ENCODE data around the gene TENT5C. TPM values are rescaled to one million over a fixed set of nuclear protein-coding genes. Genes with fewer than 3 reads are reported as not detected.

The TENT5C gene
- total RNA-seq, 1 donor from 2014 or later: 16.7 TPM

DNA sequence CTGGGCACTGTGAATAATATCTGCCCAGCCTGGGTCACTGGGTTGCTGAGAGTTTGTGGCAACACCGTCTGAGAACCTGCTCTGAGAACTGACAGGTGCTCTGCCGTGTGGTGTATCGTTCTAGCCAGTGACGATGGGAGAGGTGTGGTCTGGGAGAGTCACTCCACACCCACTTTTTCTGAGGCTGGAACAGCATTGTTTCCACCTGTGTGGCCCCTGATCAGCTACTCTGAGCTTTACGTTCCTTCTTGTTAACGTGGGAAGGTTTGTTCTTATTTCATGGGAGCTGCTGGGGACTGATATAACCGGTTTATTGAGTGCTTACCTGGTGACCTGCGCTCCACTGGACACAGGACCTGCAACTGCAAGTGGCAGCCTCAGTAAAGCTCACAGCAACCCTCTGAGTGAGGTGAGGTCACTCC, 34.8 kb upstream of the TENT5C start:
- no peak for DNase-seq
- ATAC-seq: no peak
- intact Hi-C loops (cut with micrococcal nuclease): no loop called here

DNA sequence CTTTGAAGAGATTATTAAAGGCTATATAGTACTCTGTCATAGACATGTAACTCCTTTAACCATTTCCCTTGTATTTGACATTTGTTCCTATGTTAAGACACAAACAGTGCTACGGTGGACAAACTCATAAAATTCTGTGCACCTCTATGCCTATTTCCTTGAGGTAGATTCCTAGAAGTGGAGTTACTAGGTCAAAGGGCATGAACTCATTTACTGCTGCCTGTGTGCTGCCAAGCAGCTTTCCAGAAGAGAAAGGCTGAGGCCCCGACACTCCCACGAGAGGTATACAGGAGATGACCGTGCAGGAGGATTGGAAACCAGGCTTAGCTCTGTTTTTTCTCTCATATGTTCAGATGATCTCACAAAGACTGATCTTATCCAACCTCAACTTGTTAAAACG, 34.4 kb upstream of the TENT5C start:
- DNase-seq (no peak), ATAC-seq (no peak)
- intact Hi-C loops (cut with micrococcal nuclease): no loop called here

DNA sequence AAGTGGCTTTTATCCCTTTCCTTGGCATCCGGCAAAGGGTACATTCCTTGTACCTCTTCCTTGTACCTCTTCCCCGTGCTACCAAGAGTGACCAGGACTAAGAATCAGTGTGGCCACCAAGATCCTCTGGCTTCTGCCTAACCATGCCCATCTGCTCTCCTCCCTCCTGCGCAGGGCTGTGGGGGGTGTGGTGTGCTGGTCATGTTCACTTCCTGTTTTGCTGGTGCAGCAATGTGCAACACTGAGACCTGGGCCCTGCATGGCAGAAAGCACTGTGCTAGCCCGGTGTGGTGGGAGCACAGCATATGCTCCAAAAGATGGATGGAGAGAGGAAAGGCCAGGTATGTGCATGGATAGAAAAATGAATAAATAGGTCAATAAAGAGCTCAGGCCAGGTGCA, 33.3 kb upstream of the TENT5C start:
- ATAC-seq (no peak), DNase-seq (no peak)
- intact Hi-C loops (cut with micrococcal nuclease): no loop called here

DNA sequence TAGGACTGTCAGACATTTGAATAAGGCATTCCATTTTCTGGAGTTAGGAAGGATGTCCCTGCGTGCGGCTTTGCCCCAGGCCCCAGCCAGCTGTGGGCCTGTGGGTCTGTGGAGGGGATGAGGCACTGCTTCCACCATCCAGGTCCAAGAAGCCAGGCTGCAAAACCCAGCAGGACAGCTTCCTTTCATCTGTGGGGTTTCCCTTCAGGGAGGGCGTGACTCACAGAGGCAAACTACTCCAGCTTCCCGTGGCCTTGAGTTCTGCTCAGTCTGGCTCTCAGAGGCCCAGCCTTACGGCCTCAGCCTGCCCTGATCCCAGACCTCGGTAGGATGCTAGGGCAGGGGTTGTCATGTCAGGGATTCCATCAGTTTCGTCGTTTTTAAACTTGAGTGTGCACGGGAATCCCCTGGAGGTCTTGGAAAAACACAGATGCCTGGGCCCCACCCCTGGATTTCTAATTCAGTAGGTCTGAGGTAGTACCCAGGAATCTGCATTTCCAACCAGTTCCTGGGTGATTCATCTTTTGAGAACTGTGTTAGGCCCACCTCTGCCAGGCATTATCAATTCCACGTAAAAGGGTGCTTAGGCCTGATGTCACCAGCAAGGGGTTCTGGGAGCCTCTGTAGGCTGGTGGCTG, 32.3 kb upstream of the TENT5C start:
- no peak for ATAC-seq
- intact Hi-C loops (cut with micrococcal nuclease): no loop called here
- DNase-seq: no peak

DNA sequence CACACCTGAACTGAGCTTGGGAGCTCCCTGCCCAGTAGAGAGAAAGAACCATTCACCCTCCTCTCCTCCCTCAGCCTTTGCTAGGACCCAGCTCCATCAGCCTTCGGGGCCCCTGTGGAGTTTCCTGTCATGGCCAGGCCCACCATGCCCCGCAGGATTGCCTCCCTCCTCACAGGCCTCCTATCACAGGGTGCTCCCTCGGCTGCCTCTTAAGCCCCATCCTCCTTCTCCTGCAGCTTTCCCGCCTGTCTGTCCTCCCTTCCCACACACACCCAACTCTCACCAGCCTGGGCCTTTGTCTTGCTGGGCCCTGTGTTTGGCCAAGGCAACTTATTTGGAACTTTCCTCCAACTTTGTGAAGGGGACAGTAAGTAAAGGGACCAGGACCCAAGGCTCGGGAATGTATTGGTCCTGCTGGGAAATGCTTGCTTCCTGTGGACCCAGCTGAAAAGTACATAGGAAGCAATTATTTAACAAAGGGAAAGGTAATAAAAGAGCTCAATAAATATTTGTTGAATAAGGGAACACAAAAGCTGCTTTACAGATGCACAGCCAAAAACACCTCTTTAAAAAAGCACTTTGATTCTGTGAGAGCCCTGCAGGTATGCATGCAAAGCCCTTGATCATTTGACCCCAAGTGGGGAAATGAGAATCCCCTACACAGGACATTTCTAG, 31.6 kb upstream of the TENT5C start:
- ATAC-seq: no peak
- DNase-seq: no peak
- intact Hi-C loops (cut with micrococcal nuclease): no loop called here

DNA sequence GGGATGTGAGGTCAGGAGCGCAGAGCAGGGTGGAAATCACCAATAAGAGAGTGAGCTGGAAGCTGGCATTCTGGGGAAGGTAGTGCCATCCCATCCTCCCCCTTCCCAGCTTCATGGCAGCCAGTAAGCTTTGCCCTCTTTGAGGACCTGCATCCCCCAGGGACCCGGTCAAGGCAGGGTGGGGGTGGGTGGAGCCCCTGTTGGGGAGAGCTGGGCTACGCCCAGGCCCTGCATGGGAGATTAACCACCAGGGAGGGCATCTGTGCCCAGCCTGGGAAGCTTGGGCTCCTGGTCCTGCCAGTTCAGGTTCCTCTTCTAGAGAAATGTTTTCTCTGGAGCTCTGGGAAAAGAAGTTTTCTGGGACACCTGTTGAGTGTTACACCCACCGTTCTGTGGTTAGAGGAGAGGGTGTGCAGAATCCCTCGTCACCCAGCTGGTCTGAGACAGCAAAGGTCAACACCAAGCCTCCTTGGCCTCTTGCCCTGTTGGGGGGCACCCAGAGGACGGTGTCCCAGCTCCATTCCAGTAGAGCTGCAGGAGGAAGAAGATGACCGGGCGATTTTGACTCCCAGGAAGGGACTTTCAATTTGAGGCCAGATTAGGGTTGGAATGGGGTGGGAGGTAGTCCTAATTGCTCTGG, 30.1 kb upstream of the TENT5C start:
- intact Hi-C loops (cut with micrococcal nuclease): no loop called here
- DNase-seq (no peak), ATAC-seq (no peak)

DNA sequence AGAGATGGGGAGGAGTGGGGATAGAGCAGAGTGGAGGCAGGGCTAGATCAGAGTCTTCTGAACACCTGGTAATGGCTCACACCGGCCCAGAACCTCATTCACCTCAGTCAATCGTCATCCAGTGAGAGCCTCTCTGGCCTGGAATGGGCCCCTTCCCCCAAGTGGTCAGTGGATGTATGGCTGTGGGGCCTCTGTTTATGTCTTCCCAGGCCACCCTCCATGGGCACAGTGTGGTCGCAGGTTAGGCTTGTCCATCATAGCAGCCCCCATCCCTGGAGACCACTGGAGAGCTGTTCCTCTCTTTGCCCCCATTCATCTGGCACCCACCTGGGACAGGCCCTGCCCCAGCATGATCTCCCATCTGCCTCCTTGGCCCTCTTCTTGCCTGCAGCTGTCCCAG, 29.6 kb upstream of the TENT5C start:
- ATAC-seq: no peak
- no peak for DNase-seq
- intact Hi-C loops (cut with micrococcal nuclease): no loop called here

DNA sequence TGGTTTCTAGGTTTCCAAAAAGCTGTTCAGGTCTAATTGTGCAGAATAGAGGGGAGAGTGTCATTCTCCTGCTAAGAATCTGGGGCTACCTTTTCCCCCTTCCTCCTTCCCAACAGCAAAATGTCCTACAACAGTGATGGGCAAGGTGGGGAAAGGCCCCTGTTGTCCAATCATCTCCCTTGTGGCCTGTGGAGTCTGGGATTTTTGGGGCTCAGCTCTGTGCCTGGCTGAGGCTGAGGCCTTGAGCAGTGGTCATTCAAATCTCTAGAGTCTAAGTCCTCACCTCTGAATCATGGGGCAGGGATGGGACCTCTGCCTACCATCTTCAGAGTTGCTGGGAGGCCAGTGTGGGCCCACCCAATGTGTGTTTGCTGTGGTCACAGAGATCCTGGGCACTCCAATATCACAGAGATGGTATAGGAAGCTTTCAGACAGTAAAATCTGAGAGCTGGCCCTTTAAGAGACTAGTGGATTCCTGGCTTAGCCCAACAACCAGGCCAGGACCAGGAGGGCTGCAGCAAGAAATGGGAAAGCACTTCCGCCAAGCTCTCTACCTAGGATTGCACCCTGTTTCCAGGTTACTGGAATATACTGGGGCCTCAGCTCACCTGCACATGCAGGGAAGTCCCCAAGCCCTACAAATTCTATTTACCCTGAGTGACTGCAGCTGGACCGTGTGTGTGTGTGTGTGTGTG, 28.5 kb upstream of the TENT5C start:
- ATAC-seq (no peak), DNase-seq (no peak)
- intact Hi-C loops (cut with micrococcal nuclease): no loop called here

DNA sequence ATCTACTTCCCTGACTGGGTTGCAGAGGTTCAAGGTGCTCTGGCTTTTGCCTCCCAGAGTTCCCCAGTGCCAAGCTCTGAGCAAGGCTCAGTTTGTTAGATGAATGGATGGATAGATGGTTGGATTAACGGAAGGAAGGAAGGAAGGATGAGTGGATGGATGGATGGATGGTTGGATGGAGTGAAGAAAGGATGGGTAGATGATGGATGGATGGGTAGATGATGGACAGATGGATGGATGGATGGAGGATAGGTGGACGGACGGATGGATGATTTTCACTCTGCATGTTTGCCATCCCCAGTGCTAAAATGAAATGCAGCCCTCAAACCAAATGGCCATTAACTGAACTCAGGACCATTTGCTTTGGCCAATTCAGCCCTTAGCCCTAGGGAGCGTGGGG, 27.4 kb upstream of the TENT5C start:
- ATAC-seq: no peak
- no peak for DNase-seq
- intact Hi-C loops (cut with micrococcal nuclease): no loop called here

DNA sequence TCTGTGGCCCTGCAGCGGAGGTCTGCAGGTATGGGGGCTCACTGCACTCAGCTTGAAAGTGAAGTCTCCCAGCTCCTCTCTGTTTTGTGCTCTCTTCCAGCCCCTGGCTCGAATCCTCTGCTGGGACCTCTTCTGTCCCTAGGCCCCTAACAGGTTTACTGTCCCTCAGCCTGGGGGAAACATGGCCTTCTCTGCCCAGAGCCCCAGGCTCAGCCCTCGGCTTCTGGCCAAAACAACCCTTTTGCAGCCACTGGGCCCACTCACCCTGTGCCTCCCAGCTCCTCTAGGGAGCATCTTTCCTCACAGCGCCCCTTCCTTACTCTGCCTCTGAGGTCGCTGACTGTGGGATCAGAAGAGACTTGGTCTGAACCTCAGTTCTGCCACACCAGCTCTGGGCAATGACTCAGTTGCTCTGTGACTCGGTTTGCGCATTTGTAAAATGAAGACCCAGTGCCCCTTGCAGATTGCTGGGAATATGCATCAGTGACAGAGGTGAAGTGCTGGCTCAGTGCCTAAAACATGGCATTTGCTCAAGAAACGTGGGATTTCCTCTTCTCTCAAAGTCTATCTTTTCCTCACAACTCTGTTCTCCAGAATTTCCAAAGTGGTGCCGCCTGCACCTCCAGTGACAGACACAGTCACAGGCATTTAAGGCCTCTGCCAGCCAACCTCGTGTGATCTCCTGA, 26.5 kb upstream of the TENT5C start:
- intact Hi-C loops (cut with micrococcal nuclease): no loop called here
- DNase-seq (no peak), ATAC-seq (no peak)

DNA sequence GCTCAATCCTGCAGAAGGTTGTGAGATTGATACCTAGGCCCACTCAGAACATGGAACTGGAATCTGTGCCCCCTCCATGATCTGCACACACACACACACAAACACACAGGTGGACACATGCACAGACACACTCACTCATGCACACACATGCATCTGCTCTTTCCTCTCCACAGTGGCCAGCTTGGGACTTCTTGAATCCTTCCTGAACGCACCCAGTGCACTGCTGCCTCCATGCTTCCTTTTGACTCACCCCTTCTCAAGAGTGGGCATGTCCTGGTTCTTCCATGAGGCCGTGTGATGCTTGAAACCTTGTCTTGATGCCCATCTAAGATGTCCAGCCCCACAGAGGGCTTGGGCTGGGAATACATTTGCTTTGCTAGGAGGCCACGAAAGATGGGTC, 25.4 kb upstream of the TENT5C start:
- no peak for DNase-seq
- intact Hi-C loops (cut with micrococcal nuclease): no loop called here
- no peak for ATAC-seq

DNA sequence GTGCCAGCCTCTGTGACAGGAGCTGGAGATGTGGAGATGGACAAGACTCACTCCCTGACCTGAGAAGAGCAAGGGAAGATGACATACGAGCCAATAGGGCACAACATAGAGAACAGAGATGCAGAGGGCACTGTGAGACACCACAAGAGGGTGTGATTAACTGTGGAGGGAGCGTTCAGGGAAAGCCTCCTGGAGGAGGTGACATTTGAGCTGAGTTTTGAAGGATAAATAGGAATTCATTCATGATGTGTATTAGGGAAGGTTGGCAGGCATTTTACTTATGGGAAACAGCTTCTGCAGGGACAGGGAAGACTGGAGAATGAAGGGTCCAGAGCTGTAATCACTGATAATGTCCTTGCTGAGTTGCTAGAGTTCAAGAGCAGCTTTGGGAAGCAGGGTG, 25.0 kb upstream of the TENT5C start:
- intact Hi-C loops (cut with micrococcal nuclease): no loop called here
- ATAC-seq (no peak), DNase-seq (no peak)

DNA sequence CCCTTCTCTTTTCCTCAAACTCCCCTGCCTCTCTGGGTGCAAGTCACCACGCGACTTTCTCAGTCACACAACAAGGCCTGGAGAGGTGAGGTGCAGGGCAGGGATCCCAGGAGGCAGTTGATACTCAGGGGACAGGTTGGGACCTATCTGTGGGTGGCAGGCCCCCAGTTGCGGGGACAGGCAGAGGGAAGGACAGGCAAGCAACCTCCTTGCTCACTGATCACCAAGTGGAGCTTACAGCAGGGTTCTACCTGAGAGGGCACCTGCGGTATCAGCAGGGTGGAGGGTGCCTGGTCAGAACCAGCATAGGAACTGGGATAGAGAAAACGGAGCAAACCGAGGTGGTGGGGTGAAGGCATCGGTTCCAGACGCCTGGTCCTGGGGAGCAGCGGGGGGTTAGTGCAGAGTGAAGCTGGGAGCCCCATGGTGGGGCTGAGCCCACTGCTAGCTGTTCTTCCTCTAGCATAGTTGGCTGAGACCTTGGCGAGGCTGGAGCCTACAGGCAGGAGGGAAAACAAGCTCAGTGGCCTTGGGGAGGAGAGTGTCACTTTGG, 24.4 kb upstream of the TENT5C start:
- ATAC-seq: no peak
- intact Hi-C loops (cut with micrococcal nuclease): no loop called here

DNA sequence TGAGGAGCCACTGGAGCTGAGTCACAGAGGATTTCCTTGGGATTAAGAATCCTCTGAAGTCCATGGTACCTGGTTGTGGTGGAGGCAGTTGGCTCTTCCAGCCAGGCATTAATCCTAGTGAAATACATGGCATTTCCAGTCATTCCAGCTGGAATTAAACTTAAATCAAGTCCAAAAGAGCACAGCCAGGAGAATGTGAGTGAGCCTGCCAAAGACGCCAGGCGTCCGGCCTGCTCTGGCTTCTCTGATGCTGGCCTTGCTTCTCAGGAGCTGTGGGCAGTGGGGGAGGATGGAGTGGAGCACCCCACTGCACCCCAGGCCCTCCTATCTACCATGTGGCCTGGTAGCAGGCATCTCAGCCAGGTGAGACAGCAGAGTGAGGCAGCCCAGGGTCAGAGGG, 23.4 kb upstream of the TENT5C start:
- no peak for DNase-seq
- no peak for ATAC-seq
- intact Hi-C loops (cut with micrococcal nuclease): no loop called here

More for the DNA sequence above, 24.4 kb upstream of the TENT5C start:
- no peak for DNase-seq

DNA sequence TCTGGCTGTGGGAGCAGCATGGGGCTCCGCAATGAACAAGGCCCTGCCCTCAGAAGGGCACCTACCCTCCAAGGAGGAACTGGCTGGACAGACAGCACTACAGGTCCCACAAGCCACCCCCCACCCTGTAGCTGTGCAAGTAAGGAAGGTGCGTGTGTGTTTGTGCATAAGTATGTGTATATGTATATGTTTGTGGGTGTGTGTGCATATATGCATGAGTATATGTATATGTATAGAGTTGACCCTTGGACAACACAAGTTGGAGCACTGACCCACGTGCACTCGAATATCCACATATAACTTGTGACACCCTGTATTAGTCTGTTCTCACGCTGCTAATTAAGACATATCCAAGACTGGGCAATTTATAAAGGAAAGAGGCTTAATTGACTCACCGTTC, 22.6 kb upstream of the TENT5C start:
- DNase-seq (no peak), ATAC-seq (no peak)
- intact Hi-C loops (cut with micrococcal nuclease): no loop called here

DNA sequence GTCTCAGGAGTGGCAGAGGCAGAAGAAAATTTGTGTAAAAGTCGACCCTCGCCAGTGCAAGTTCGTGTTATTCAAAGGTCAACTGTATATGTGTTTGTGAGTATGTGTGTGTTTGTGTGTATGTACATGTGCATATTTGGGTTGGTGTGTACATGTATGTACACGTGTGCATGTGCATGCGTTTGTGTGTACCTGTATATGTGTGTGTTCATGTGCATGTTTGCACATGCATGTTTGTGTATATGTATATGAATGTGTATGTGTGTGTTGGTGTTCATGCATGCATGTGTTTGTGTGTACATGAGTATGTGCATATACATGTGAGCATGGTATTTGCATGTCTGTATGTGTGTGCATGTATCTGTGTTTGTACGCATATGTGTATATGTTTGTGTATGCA, 21.7 kb upstream of the TENT5C start:
- intact Hi-C loops (cut with micrococcal nuclease): no loop called here
- DNase-seq (no peak), ATAC-seq (no peak)

DNA sequence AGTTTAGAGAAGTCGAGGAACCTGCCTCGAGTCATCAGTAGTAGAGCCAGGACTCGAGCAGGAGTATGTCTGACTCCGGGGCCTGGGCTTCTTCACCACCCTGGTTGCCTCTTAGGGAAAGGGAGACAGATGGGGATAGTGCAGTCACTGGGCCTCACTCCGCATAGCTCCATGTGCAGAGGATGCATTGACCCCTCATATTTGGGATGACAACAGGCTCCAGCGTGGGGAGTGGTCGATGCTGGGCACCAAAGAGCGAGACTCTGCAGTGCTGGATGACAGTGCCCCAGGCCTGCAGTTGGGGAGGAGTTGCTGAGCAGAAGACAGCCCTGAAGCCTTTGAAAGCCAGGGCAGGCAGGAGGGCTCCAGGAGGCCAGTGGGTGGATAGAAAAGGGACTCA, 20.8 kb upstream of the TENT5C start:
- no peak for DNase-seq
- ATAC-seq: no peak
- intact Hi-C loops (cut with micrococcal nuclease): no loop called here

DNA sequence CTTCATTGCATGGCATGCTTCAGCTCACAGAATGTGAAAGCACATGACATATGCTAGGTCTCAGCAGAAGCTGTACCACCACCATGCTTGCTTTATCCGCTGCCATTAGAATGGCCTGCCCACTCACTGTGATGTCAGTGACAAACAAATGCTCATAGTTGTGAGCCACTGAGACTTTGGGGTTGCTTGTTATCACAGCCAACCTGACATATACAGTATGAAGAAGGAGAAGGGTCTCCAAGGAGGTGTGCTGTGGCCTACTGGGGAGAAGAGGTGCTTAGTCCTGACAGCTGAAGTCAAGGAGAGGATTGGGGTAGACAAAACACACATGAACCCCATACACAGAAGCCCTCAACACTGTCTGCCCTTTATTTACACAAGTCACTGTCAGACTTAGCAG, 19.5 kb upstream of the TENT5C start:
- ATAC-seq: no peak
- intact Hi-C loops (cut with micrococcal nuclease): no loop called here
- DNase-seq: no peak

DNA sequence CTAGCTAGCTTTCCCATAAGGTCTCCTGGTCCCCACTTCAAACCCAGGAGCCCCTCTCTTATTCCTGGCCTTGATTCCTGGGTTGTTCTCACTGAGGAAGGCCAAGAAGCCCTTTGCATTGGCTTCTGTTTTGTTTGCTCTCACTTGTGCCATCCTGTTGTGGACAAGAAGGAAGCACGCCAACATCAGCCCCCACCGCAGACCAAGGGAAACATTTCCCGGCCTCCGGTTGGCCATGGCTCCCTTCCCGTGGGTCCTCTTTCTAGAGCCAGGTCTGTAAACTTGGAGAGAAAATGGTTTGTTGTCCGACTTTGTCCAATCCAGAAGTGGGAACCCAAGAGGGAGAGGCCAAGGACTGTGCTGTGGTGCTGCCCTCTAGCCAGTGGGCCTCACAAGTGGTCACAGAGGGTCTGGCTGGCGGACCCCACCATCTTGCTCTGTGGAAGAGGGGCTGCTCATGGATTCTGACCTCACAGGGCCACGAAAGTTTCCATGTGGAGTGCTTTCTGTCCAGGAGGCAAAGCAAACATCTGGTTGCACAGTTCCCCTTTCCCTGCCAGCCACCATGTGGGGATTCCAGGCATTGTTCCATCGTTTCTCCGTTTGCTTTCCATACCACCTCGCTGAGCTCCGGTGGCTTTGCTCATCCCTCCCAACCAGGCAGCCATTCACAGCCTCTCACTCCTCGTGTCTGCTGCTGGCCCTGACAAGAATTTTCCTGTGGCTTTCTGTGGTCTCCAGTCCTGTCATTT, 18.9 kb upstream of the TENT5C start:
- DNase-seq: no peak
- no peak for ATAC-seq
- intact Hi-C loops (cut with micrococcal nuclease): no loop called here
